Hepatocyte (in vitro differentiated cells): Measurements from ENCODE around the gene TFF2. TPM values are rescaled to one million over a fixed set of nuclear protein-coding genes. Genes with fewer than 3 reads are reported as not detected.

Source experiments
- DNase-seq: peaks from one replicate; pipeline ENCODE4 v3.0.0-alpha.2; 2016; ENCODE audit warnings: low spot score
- H2AFZ ChIP-seq: fragments of 200-600 bp; sonication (generic); 2 replicates; pipeline ENCODE4 v1.6.0; 2016; ENCODE audit warnings: antibody characterized with exemption, mild to moderate bottlenecking
- H3K27ac ChIP-seq: fragments of 200-600 bp; sonication (generic); 2 replicates; pipeline ENCODE4 v1.5.1; 2016; ENCODE audit warnings: mild to moderate bottlenecking
- H3K27me3 ChIP-seq: fragments of 200-600 bp; sonication (generic); 2 replicates; pipeline ENCODE4 v1.6.1; 2016
- H3K36me3 ChIP-seq: fragments of 200-600 bp; sonication (generic); replicated peaks from 2 replicates; pipeline ENCODE4 v1.5.1; 2016; ENCODE audit warnings: low read depth; ENCODE audit not compliant: insufficient read depth
- H3K4me1 ChIP-seq: fragments of 200-600 bp; sonication (generic); 2 replicates; pipeline ENCODE4 v1.5.1; 2016; ENCODE audit warnings: mild to moderate bottlenecking, moderate library complexity; ENCODE audit not compliant: insufficient read depth
- H3K4me2 ChIP-seq: fragments of 200-600 bp; sonication (generic); 2 replicates; pipeline ENCODE4 v1.6.0; 2016
- H3K4me3 ChIP-seq: fragments of 200-600 bp; sonication (generic); 2 replicates; pipeline ENCODE4 v1.5.1; 2016; ENCODE audit warnings: mild to moderate bottlenecking
- H3K79me2 ChIP-seq: fragments of 200-600 bp; sonication (generic); 2 replicates; pipeline ENCODE4 v1.6.0; 2017; ENCODE audit warnings: mild to moderate bottlenecking
- H3K9me2 ChIP-seq: fragments of 200-600 bp; sonication (generic); replicated peaks from 2 replicates; pipeline ENCODE4 v1.6.0; 2017; ENCODE audit warnings: mild to moderate bottlenecking; ENCODE audit not compliant: insufficient read depth
- H3K9me3 ChIP-seq: fragments of 200-600 bp; sonication (generic); 2 replicates; pipeline ENCODE4 v1.5.1; 2016; ENCODE audit warnings: low read depth, mild to moderate bottlenecking
- H4K20me1 ChIP-seq: fragments of 200-600 bp; sonication (generic); 2 replicates; pipeline ENCODE4 v1.6.0; 2016; ENCODE audit warnings: mild to moderate bottlenecking; ENCODE audit not compliant: insufficient read depth, poor library complexity, severe bottlenecking
- EZH2 ChIP-seq: fragments of 200-600 bp; sonication (generic); IDR thresholded peaks from 2 replicates; pipeline ENCODE4 v1.6.1; 2016; ENCODE audit warnings: antibody characterized with exemption, mild to moderate bottlenecking, borderline replicate concordance
- EZH2phosphoT487 ChIP-seq: fragments of 200-600 bp; sonication (generic); IDR thresholded peaks from one replicate; pipeline ENCODE4 v1.6.1; 2018; ENCODE audit warnings: antibody characterized with exemption, mild to moderate bottlenecking, low read depth, moderate library complexity; ENCODE audit not compliant: unreplicated experiment, severe bottlenecking
- WGBS: methylation state at CpG from one replicate; pipeline ENCODE4 v1.1.6; 2016; ENCODE audit warnings: low lambda C conversion rate; ENCODE audit errors: missing lambda C conversion rate; 5-methylcytosine and 5-hydroxymethylcytosine counted together
- polyA plus RNA-seq: library from polyadenylated mRNA; unstranded; fragments of >200 nt; fragmentation: Nextera tagmentation; extraction: Ambion mirVana; gene quantifications from 2 replicates; pipeline ENCODE4 v1.2.1, GENCODE V29; 2016
- total RNA-seq: library from RNA; depleted of rRNA; stranded (reverse); fragments of >200 nt; gene quantifications from 2 replicates; pipeline ENCODE4 v1.2.3, GENCODE V29; 2014
- TF ChIP-seq, protein P1 (sequence below): fragments of 200-600 bp; sonication (generic); IDR thresholded peaks from 2 replicates; pipeline ENCODE4 v1.5.1; 2016; ENCODE audit warnings: antibody characterized with exemption, mild to moderate bottlenecking; ENCODE audit not compliant: poor library complexity

Gene TFF2
- total and polyA plus RNA-seq, 2 experiments from 2014 or later = 23.9 to 28.1 TPM

- no peaks in the 10 kb centered on the region for H3K27me3 ChIP-seq
- no peak for TF ChIP-seq EZH2phosphoT487
- TF ChIP-seq EZH2 = no peak
- no peak for DNase-seq
- H3K36me3 ChIP-seq = no peaks in the 10 kb centered on the region
- H4K20me1 ChIP-seq = no peaks in the 10 kb centered on the region
- 81% methylated on average over 5 of the region's 5 CpGs for WGBS
- no peak overlapping the region for H2AFZ ChIP-seq
- no peaks in the 10 kb centered on the region for H3K79me2 ChIP-seq
- no peak overlapping the region for H3K4me2 ChIP-seq
- no peak overlapping the region for H3K4me3 ChIP-seq
- H3K9me3 ChIP-seq = no peaks in the 10 kb centered on the region
- no peaks in the 10 kb centered on the region for H3K9me2 ChIP-seq
- no peak overlapping the region for H3K27ac ChIP-seq
- peaks cover 17% of the 10 kb centered on the region for H3K4me1 ChIP-seq
Observed at GRCh38 chr21:42307106-42307505, 43.7 kb downstream of the TFF2 start.

DNA sequence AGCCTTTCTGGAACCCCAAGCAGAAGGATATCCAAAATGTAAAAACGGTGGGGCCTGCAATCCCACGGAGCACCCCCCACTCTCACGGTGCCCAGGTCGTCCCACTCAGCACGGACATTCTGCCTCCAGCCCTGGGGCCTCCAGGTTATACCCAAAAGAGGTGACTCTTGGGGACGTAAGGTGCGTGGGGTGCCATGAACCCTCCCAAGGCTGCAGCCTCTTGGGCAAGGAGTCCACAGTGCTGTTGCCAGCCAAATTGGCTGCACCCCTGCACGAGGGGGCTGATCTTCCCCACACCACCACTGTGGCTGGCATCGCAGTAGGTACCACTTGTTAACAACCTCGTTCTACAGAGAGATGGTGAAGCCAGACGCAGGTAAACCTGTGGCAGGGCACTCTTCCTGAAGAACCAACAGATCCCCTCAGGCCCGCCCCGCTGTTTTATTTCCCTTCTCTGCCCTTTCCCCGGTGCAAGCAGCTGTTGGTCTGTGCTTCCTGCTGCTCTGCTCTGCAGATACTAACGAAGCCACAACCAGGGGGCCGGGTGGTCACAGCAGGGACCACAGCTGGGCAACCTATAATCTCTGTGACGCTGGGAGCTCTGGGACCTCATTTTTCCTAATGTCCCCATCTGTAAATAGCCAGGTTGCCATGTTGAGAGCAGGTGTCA lies 44.3 kb downstream of the TFF2 start:
- no peak for TF ChIP-seq EZH2
- 84% methylated on average over 17 of the region's 17 CpGs for WGBS

GRCh38 chr21:42305707-42306147 lies 45.1 kb downstream of the TFF2 start:
- H3K4me2 ChIP-seq = no peak overlapping the region
- H3K4me1 ChIP-seq = peaks cover 11% of the 10 kb centered on the region
- WGBS = 95% methylated on average over 33 of the region's 33 CpGs
- no peaks in the 10 kb centered on the region for H3K79me2 ChIP-seq
- no peak overlapping the region for H3K4me3 ChIP-seq
- H2AFZ ChIP-seq = no peak overlapping the region
- H3K27ac ChIP-seq = no peak overlapping the region
- no peak for DNase-seq
- H3K27me3 ChIP-seq = no peaks in the 10 kb centered on the region
- H4K20me1 ChIP-seq = no peaks in the 10 kb centered on the region
- no peak for TF ChIP-seq EZH2
- TF ChIP-seq, protein P1, sequence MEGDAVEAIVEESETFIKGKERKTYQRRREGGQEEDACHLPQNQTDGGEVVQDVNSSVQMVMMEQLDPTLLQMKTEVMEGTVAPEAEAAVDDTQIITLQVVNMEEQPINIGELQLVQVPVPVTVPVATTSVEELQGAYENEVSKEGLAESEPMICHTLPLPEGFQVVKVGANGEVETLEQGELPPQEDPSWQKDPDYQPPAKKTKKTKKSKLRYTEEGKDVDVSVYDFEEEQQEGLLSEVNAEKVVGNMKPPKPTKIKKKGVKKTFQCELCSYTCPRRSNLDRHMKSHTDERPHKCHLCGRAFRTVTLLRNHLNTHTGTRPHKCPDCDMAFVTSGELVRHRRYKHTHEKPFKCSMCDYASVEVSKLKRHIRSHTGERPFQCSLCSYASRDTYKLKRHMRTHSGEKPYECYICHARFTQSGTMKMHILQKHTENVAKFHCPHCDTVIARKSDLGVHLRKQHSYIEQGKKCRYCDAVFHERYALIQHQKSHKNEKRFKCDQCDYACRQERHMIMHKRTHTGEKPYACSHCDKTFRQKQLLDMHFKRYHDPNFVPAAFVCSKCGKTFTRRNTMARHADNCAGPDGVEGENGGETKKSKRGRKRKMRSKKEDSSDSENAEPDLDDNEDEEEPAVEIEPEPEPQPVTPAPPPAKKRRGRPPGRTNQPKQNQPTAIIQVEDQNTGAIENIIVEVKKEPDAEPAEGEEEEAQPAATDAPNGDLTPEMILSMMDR = no peak
- no peak for TF ChIP-seq EZH2phosphoT487
- H3K9me3 ChIP-seq = no peaks in the 10 kb centered on the region
- H3K9me2 ChIP-seq = no peaks in the 10 kb centered on the region
- H3K36me3 ChIP-seq = no peaks in the 10 kb centered on the region

More for the DNA sequence above, 44.3 kb downstream of the TFF2 start:
- no peaks in the 10 kb centered on the region for H3K36me3 ChIP-seq
- H3K27ac ChIP-seq = no peak overlapping the region
- peaks cover 14% of the 10 kb centered on the region for H3K4me1 ChIP-seq
- no peak for DNase-seq
- no peaks in the 10 kb centered on the region for H4K20me1 ChIP-seq
- H3K79me2 ChIP-seq = no peaks in the 10 kb centered on the region
- no peak overlapping the region for H3K4me3 ChIP-seq
- H3K27me3 ChIP-seq = no peaks in the 10 kb centered on the region
- no peak overlapping the region for H2AFZ ChIP-seq
- no peaks in the 10 kb centered on the region for H3K9me2 ChIP-seq
- H3K4me2 ChIP-seq = no peak overlapping the region
- no peaks in the 10 kb centered on the region for H3K9me3 ChIP-seq

DNA sequence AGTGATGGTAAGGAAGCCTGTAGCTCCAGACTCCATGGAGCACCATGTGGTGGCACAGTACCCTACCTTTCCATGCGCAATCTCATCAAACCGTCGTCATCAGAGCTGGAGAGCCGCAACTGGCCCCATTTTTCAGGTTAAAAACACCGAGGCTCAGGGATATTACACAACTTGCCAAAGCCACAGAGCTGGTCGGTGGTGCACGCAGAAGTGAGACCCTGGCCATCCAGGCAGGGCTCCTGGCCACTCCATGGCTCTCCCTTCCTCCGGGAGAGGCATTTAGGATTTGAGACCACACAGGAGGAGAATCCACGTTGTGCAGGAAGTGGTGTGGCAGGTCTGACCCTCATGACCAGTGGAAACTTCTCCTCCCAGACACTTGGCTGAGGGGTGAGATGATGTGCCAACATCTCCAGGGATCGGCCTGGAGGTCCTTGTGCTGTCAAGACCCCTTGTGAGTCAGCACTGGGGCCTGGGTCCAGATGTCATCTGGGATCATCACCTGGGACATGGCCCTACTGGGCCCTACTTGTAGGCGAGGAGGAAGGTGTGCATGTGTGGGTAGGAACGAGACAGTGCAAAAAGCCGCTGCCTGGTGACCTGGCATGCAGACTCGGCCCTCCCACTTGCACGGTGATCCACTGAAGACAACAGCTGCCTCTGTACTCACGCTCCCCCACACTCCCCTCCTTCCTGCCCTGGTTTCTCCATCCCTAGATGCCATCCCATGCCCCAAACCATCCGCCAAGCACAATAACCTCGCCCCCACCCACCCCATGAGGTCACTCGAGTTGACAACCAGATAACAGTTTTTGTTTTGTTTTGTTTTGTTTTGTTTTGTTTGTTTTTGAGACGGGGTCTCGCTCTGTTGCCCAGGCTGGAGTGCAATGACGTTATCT lies 46.0 kb downstream of the TFF2 start:
- 91% methylated on average over 22 of the region's 22 CpGs for WGBS
- Histone ChIP-seq H4K20me1 (no peaks in the 10 kb centered on the region), H3K79me2 (no peaks in the 10 kb centered on the region), H2AFZ (no peak overlapping the region), H3K4me2 (no peak overlapping the region), H3K36me3 (no peaks in the 10 kb centered on the region), H3K9me2 (no peaks in the 10 kb centered on the region), H3K4me3 (no peak overlapping the region), H3K4me1 (peaks cover 8% of the 10 kb centered on the region), H3K27me3 (no peaks in the 10 kb centered on the region), H3K27ac (no peak overlapping the region), H3K9me3 (no peaks in the 10 kb centered on the region)
- DNase-seq = no peak
- TF ChIP-seq, protein P1 = no peak
- TF ChIP-seq EZH2phosphoT487 (no peak), EZH2 (no peak)
